Measurements from ENCODE around the gene MPO.
A peak's percentile ranks its signal among the peaks of the same experiment; 100 is the strongest.

MPO gene

GRCh38 chr17:58306131-58306951 is 25.6 kb upstream of the MPO start:
- DNase-seq, result no peak

DNA sequence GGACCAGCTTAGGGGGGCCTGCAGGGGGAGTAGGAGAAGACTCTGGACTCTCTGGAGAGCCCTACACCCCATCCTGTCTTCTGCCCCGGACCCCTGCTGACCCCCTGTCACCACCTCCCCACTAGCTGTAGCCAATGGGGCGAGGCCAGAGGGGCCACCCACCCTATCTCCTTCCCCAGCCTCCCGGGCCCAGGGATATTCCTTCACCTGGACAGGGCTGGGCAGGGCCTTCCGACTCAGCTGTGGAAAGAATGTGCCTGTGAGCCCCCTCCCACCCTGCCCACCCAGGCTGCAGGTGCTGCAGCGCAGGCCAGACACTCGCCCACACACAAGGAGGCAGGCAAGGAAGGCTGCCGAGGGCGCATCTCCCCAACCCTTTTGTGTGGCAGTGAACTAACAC is 24.9 kb upstream of the MPO start:
- DNase-seq, result no peak

GRCh38 chr17:58304750-58305486 is 24.2 kb upstream of the MPO start:
- DNase-seq, result peak; percentile 12

GRCh38 chr17:58303971-58304749 is 23.4 kb upstream of the MPO start:
- peak; percentile 39 for DNase-seq

GRCh38 chr17:58302919-58303585 is 22.3 kb upstream of the MPO start:
- peak; percentile 10 for DNase-seq

GRCh38 chr17:58302171-58302918 is 21.6 kb upstream of the MPO start:
- DNase-seq, result peak; percentile 7

DNA sequence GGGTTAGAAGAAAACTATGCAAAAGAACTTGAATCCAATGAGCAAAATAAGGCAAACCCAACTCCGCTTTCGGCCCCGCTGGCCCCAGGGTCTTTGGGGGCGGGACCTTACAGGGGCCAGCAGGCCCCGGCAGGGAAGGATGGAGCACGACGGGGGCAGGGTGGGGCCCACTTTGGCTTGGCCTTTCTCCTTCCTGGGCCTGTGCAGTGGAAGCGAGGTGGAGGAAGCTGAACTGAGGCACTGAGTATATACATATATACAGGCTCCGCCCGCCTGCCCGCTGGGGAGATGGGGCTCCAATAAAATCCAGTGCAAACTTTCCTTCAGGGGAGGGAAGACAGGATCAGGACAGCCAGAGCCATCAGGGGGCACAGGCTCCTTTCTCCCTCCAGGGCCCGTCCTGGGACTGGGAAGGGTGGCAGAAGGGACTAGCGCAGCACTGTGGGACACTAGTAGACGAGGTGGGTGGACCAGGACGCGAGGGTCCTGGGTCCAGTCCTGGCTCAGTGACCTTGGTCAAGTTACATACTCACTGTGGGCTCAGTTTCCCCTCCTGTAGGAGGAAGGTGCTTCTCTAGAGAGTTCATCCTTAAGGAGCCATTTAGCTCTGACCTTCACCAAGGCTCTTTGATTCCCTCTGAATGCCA is 20.9 kb upstream of the MPO start:
- DNase-seq, result no peak

- no peak for DNase-seq
Measured at GRCh38 chr17:58300336-58300735, 19.6 kb upstream of the MPO start.

DNA sequence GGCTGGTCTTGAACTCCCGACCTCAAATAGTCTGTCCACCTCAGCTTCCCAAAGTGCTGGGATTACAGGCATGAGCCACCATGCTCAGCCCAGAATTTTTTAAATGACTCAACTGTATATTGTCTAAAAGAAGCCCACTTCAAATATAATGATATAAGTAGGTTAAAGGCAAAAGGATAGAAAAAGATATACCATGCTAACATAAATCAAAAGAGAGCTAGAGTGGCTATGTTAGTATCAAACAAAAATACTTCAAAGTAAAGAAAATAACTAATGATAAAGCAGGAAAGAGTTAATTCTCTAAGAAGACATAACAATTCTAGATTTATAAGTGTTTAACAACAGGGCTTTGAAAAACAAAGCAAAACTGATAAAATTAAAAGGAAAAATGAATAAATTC is 13.3 kb upstream of the MPO start:
- DNase-seq, result no peak

GRCh38 chr17:58291246-58291645 is 10.5 kb upstream of the MPO start:
- no peak for DNase-seq

DNA sequence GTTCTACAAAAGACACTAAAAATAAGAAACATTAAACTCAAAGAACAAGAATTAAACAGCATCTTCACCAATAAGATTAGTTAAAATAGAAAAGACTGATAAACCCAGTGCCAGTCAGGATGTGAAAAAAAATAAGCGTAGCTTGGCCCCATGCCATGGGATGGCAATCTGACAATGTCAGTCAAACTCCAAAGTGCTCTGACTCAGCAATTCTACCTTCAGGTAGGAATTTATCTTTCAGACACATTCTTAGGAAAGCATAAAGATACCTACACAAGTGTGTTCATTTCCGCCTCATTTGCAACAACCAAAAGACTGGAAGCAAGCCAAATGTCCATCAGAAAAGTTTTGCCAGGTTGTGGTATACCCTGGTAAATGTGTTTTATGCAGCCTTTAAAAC is 9.1 kb upstream of the MPO start:
- no peak for DNase-seq

GRCh38 chr17:58285422-58285810 is 4.7 kb upstream of the MPO start:
- no peak for DNase-seq

GRCh38 chr17:58284613-58285421 is 4.1 kb upstream of the MPO start:
- no peak for DNase-seq

- no peak for DNase-seq
Measured at GRCh38 chr17:58283674-58284612, 3.2 kb upstream of the MPO start.

GRCh38 chr17:58282442-58282841 is 1.7 kb upstream of the MPO start:
- DNase-seq, result no peak

GRCh38 chr17:58281511-58282011 is 826 bp upstream of the MPO start:
- DNase-seq, result no peak

- DNase-seq, result no peak
Measured at GRCh38 chr17:58279736-58280479, 827 bp downstream of the MPO start.

- DNase-seq, result peak; percentile 88
Measured at GRCh38 chr17:58279016-58279711, 1.6 kb downstream of the MPO start.
